OCI-LY1 (cell line): Measurements from ENCODE around the gene EBF4.

ENCODE experiments used
- H2AFZ ChIP-seq: fragments of 200-600 bp; sonication (generic), shearing (Covaris generic); 2 replicates; pipeline ENCODE4 v1.6.0; 2014; ENCODE audit warnings: antibody characterized with exemption, mild to moderate bottlenecking, low read length
- H3F3A ChIP-seq: fragments of 200-600 bp; sonication (generic), shearing (Covaris generic); 2 replicates; pipeline ENCODE4 v1.6.0; 2014; ENCODE audit warnings: mild to moderate bottlenecking, antibody characterized with exemption, low read length, moderate library complexity; ENCODE audit not compliant: insufficient read depth
- H3K27ac ChIP-seq: fragments of 200-600 bp; sonication (generic); 2 replicates; pipeline ENCODE4 v1.5.1; 2014; ENCODE audit warnings: low read length, mixed run types, mild to moderate bottlenecking, low read depth; ENCODE audit not compliant: poor library complexity, severe bottlenecking
- H3K27me3 ChIP-seq: fragments of 200-600 bp; sonication (generic); 2 replicates; pipeline ENCODE4 v1.6.0; 2014; ENCODE audit warnings: antibody characterized with exemption, mild to moderate bottlenecking, low read length, moderate library complexity; ENCODE audit not compliant: insufficient read depth
- H3K36me3 ChIP-seq: fragments of 200-600 bp; sonication (generic); 2 replicates; pipeline ENCODE4 v1.6.1; 2014; ENCODE audit warnings: mild to moderate bottlenecking, antibody characterized with exemption, low read length, moderate library complexity, mixed read lengths; ENCODE audit not compliant: insufficient read depth
- H3K4me1 ChIP-seq: fragments of 200-600 bp; sonication (generic); 2 replicates; pipeline ENCODE4 v1.5.1; 2014; ENCODE audit warnings: mild to moderate bottlenecking, low read length, moderate library complexity; ENCODE audit not compliant: insufficient read depth, severe bottlenecking
- H3K4me2 ChIP-seq: fragments of 200-600 bp; sonication (generic), shearing (Covaris generic); 2 replicates; pipeline ENCODE4 v1.6.1; 2014; ENCODE audit warnings: low read length
- H3K4me3 ChIP-seq: fragments of 200-600 bp; sonication (generic); 2 replicates; pipeline ENCODE4 v1.5.1; 2014; ENCODE audit warnings: low read length, low read depth, mild to moderate bottlenecking, mixed read lengths; ENCODE audit not compliant: poor library complexity, severe bottlenecking
- H3K79me2 ChIP-seq: fragments of 200-600 bp; shearing (Covaris generic); 2 replicates; pipeline ENCODE4 v1.6.1; 2016; ENCODE audit warnings: mixed run types, low read length, mixed read lengths; ENCODE audit not compliant: insufficient read depth
- H3K9ac ChIP-seq: fragments of 200-600 bp; sonication (generic), shearing (Covaris generic); 2 replicates; pipeline ENCODE4 v1.6.1; 2014; ENCODE audit warnings: mild to moderate bottlenecking, low read length, mixed read lengths
- H3K9me2 ChIP-seq: fragments of 200-600 bp; sonication (generic), shearing (Covaris generic); 2 replicates; pipeline ENCODE4 v1.6.1; 2014; ENCODE audit warnings: low read depth, mild to moderate bottlenecking, low read length, mixed read lengths
- H3K9me3 ChIP-seq: fragments of 200-600 bp; shearing (Covaris generic); 2 replicates; pipeline ENCODE4 v1.6.1; 2014; ENCODE audit warnings: low read length, mixed read lengths
- H4K20me1 ChIP-seq: fragments of 200-600 bp; sonication (generic), shearing (Covaris generic); 2 replicates; pipeline ENCODE4 v1.6.0; 2016; ENCODE audit warnings: mild to moderate bottlenecking, low read length; ENCODE audit not compliant: insufficient read depth
- CTCF ChIP-seq: fragments of 200-600 bp; sonication (generic), shearing (Covaris generic); IDR thresholded peaks from 2 replicates; pipeline ENCODE4 v1.5.1; 2017; ENCODE audit warnings: mild to moderate bottlenecking, antibody characterized with exemption, low read length, moderate library complexity, mixed read lengths
- EZH2 ChIP-seq: fragments of 200-600 bp; sonication (generic), shearing (Covaris generic); IDR thresholded peaks from 2 replicates; pipeline ENCODE4 v1.8.0; 2017; ENCODE audit warnings: borderline replicate concordance, mixed run types, mild to moderate bottlenecking, antibody characterized with exemption, low read length, moderate library complexity, mixed read lengths

Gene EBF4

GRCh38 chr20:2742934-2743559, 50.5 kb downstream of the EBF4 start:
- H4K20me1 ChIP-seq = no peaks in the 10 kb centered on the region
- H2AFZ ChIP-seq = no peak overlapping the region
- H3K9me2 ChIP-seq = no peaks in the 10 kb centered on the region
- no peaks in the 10 kb centered on the region for H3K79me2 ChIP-seq
- no peaks in the 10 kb centered on the region for H3K27me3 ChIP-seq
- H3K36me3 ChIP-seq = no peaks in the 10 kb centered on the region
- no peak overlapping the region for H3K4me2 ChIP-seq
- H3K27ac ChIP-seq = no peak overlapping the region
- no peaks in the 10 kb centered on the region for H3K4me1 ChIP-seq
- H3K4me3 ChIP-seq = no peak overlapping the region
- H3F3A ChIP-seq = no peaks in the 10 kb centered on the region
- TF ChIP-seq EZH2 = no peak
- peak; percentile 91 for TF ChIP-seq CTCF
- no peaks in the 10 kb centered on the region for H3K9me3 ChIP-seq
- no peak overlapping the region for H3K9ac ChIP-seq

GRCh38 chr20:2745060-2745910, 52.7 kb downstream of the EBF4 start:
- Histone ChIP-seq H3K9me3 (no peaks in the 10 kb centered on the region), H3K4me2 (no peak overlapping the region), H3K36me3 (no peaks in the 10 kb centered on the region), H2AFZ (no peak overlapping the region), H3K9me2 (no peaks in the 10 kb centered on the region), H3F3A (no peaks in the 10 kb centered on the region), H3K4me1 (no peaks in the 10 kb centered on the region), H4K20me1 (no peaks in the 10 kb centered on the region), H3K27me3 (no peaks in the 10 kb centered on the region), H3K79me2 (no peaks in the 10 kb centered on the region), H3K4me3 (no peak overlapping the region), H3K27ac (no peak overlapping the region), H3K9ac (no peak overlapping the region)
- TF ChIP-seq CTCF (no peak), EZH2 (no peak)

GRCh38 chr20:2745936-2746635, 53.5 kb downstream of the EBF4 start:
- no peak overlapping the region for H3K9ac ChIP-seq
- no peak overlapping the region for H3K4me3 ChIP-seq
- TF ChIP-seq EZH2 (no peak), CTCF (no peak)
- H4K20me1 ChIP-seq = no peaks in the 10 kb centered on the region
- no peak overlapping the region for H3K4me2 ChIP-seq
- H3K79me2 ChIP-seq = no peaks in the 10 kb centered on the region
- no peak overlapping the region for H2AFZ ChIP-seq
- no peaks in the 10 kb centered on the region for H3F3A ChIP-seq
- no peaks in the 10 kb centered on the region for H3K9me3 ChIP-seq
- no peaks in the 10 kb centered on the region for H3K9me2 ChIP-seq
- H3K4me1 ChIP-seq = no peaks in the 10 kb centered on the region
- H3K27me3 ChIP-seq = no peaks in the 10 kb centered on the region
- H3K27ac ChIP-seq = no peak overlapping the region
- H3K36me3 ChIP-seq = no peaks in the 10 kb centered on the region
